ENCODE data around the gene ZNF782. TPM values are rescaled to one million over a fixed set of nuclear protein-coding genes. Genes with fewer than 3 reads are reported as not detected.

The ZNF782 gene
- polyA plus RNA-seq, 1 of the 3 experiments (the other 2 are of a cell fraction), result 1.3 TPM

DNA sequence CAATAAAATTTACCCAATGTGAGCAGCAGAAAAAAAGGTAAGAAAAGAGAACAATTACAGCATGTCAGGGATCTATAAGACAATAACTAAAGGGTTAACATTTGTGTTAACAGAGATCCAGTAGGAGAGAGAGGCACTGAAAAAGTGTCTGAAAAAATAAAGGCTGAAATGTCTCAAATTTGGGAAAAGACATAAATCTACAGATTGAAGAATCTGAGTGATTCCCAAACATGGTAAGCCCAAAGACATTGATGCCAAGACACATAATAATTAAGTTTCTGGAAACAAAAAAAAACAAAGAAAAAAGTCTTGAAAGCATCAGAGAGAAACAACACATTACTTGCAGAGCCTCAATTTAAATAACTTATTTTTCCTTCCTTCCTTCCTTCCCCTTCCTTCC is 31.1 kb upstream of the ZNF782 start:
- H3K9me2 ChIP-seq, result no peaks in the 10 kb centered on the region
- H4K20me1 ChIP-seq (ENCODE audit: insufficient read depth), result no peaks in the 10 kb centered on the region
- H3K9me3 ChIP-seq, result no peaks in the 10 kb centered on the region
- no peak for TF ChIP-seq MEF2A (IDR thresholded peaks at IDR 0.05; ENCODE audit: borderline replicate concordance, low read depth)
- no peak for TF ChIP-seq ELF1 (IDR thresholded peaks at IDR 0.05)
- no peak for TF ChIP-seq SMC3 (IDR thresholded peaks at IDR 0.05; ENCODE audit: low read depth, low read length)
- TF ChIP-seq, protein P1, sequence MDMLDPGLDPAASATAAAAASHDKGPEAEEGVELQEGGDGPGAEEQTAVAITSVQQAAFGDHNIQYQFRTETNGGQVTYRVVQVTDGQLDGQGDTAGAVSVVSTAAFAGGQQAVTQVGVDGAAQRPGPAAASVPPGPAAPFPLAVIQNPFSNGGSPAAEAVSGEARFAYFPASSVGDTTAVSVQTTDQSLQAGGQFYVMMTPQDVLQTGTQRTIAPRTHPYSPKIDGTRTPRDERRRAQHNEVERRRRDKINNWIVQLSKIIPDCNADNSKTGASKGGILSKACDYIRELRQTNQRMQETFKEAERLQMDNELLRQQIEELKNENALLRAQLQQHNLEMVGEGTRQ (IDR thresholded peaks at IDR 0.05; ENCODE audit: borderline replicate concordance, low read depth, low read length), result no peak
- no peak for TF ChIP-seq TCF12 (IDR thresholded peaks at IDR 0.05)
- TF ChIP-seq RFX5 (IDR thresholded peaks at IDR 0.05; ENCODE audit: low read length), result no peak
- no peak for TF ChIP-seq TEAD4 (IDR thresholded peaks at IDR 0.05; ENCODE audit: borderline replicate concordance, insufficient read depth)
- TF ChIP-seq, protein P2, sequence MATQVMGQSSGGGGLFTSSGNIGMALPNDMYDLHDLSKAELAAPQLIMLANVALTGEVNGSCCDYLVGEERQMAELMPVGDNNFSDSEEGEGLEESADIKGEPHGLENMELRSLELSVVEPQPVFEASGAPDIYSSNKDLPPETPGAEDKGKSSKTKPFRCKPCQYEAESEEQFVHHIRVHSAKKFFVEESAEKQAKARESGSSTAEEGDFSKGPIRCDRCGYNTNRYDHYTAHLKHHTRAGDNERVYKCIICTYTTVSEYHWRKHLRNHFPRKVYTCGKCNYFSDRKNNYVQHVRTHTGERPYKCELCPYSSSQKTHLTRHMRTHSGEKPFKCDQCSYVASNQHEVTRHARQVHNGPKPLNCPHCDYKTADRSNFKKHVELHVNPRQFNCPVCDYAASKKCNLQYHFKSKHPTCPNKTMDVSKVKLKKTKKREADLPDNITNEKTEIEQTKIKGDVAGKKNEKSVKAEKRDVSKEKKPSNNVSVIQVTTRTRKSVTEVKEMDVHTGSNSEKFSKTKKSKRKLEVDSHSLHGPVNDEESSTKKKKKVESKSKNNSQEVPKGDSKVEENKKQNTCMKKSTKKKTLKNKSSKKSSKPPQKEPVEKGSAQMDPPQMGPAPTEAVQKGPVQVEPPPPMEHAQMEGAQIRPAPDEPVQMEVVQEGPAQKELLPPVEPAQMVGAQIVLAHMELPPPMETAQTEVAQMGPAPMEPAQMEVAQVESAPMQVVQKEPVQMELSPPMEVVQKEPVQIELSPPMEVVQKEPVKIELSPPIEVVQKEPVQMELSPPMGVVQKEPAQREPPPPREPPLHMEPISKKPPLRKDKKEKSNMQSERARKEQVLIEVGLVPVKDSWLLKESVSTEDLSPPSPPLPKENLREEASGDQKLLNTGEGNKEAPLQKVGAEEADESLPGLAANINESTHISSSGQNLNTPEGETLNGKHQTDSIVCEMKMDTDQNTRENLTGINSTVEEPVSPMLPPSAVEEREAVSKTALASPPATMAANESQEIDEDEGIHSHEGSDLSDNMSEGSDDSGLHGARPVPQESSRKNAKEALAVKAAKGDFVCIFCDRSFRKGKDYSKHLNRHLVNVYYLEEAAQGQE (IDR thresholded peaks at IDR 0.05; ENCODE audit: low read depth, low read length), result no peak
- no peak for TF ChIP-seq FOSL2 (IDR thresholded peaks at IDR 0.05; ENCODE audit: borderline replicate concordance, low read depth)
- no peak for TF ChIP-seq NRF1 (IDR thresholded peaks at IDR 0.05; ENCODE audit: low read depth, low read length)
- TF ChIP-seq POLR2AphosphoS5 (IDR thresholded peaks at IDR 0.05; ENCODE audit: low read depth, low read length), result no peak
- TF ChIP-seq YY1 (IDR thresholded peaks at IDR 0.05; ENCODE audit: low read depth), result no peak
- no peak for TF ChIP-seq JUND (IDR thresholded peaks at IDR 0.05)
- TF ChIP-seq GATA2 (CRISPR knock-in tag; IDR thresholded peaks at IDR 0.05), result no peak
- TF ChIP-seq CHD2 (IDR thresholded peaks at IDR 0.05; ENCODE audit: low read length, partially characterized antibody), result no peak
- no peak for TF ChIP-seq TAF1 (IDR thresholded peaks at IDR 0.05; ENCODE audit: borderline replicate concordance, low read depth, low read length)
- TF ChIP-seq, protein P3, sequence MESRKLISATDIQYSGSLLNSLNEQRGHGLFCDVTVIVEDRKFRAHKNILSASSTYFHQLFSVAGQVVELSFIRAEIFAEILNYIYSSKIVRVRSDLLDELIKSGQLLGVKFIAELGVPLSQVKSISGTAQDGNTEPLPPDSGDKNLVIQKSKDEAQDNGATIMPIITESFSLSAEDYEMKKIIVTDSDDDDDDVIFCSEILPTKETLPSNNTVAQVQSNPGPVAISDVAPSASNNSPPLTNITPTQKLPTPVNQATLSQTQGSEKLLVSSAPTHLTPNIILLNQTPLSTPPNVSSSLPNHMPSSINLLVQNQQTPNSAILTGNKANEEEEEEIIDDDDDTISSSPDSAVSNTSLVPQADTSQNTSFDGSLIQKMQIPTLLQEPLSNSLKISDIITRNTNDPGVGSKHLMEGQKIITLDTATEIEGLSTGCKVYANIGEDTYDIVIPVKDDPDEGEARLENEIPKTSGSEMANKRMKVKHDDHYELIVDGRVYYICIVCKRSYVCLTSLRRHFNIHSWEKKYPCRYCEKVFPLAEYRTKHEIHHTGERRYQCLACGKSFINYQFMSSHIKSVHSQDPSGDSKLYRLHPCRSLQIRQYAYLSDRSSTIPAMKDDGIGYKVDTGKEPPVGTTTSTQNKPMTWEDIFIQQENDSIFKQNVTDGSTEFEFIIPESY (IDR thresholded peaks at IDR 0.05; ENCODE audit: borderline replicate concordance, low read depth), result no peak
- no peak for TF ChIP-seq NFIC (IDR thresholded peaks at IDR 0.05; ENCODE audit: borderline replicate concordance)
- TF ChIP-seq RAD21 (IDR thresholded peaks at IDR 0.05; ENCODE audit: low read length), result no peak
- no peaks in the 10 kb centered on the region for H3F3A ChIP-seq (replicated peaks; ENCODE audit: insufficient read depth)
- H3K79me2 ChIP-seq (ENCODE audit: insufficient read depth), result no peaks in the 10 kb centered on the region
- no peak overlapping the region for H3K4me3 ChIP-seq (ENCODE audit: low read depth in 2 of 2, low read length in 1 of 2)
- H3K27me3 ChIP-seq (ENCODE audit: insufficient read depth), result no peaks in the 10 kb centered on the region
- no peak overlapping the region for H3K9ac ChIP-seq
- H2AFZ ChIP-seq (ENCODE audit: low read depth), result no peak overlapping the region
- no peak for DNase-seq
- no peak overlapping the region for H3K27ac ChIP-seq (ENCODE audit: low read depth in 2 of 2, low read length in 1 of 2)
- peaks cover 0 to 3% of the 10 kb centered on the region in 2 experiments for H3K36me3 ChIP-seq (replicated peaks in 1 of 2; ENCODE audit: control insufficient read depth in 1 of 2, insufficient read depth in 2 of 2, low read length in 1 of 2)
- no peaks in the 10 kb centered on the region; a peak in 1 of 4 replicates for H3K4me1 ChIP-seq (ENCODE audit: control insufficient read depth in 1 of 2, insufficient read depth in 2 of 2, low read depth in 1 of 2, low read length in 1 of 2)
- POLR2A ChIA-PET, result no interaction called here
- CTCF ChIA-PET, result no interaction called here
- no peak overlapping the region for H3K4me2 ChIP-seq
